ENCODE results near the gene TMEM132C. TPM values are rescaled to one million over a fixed set of nuclear protein-coding genes. Genes with fewer than 3 reads are reported as not detected.

TMEM132C gene
- total RNA-seq, 2 donors from 2014 or later = 0.26 to 0.33 TPM

GRCh38 chr12:128705140-128705539 lies 438.2 kb downstream of the TMEM132C start:
- 88 to 93% methylated on average over 26 of the region's 26 CpGs for WGBS, 2 experiments (ENCODE audit: insufficient coverage in 1 of 2, insufficient read length in 1 of 2)
- no peaks in the 10 kb centered on the region for H3K36me3 ChIP-seq (ENCODE audit: control insufficient read depth, insufficient read depth, low read length)
- no peaks in the 10 kb centered on the region for H3K27me3 ChIP-seq (ENCODE audit: control insufficient read depth, insufficient read depth, low read length, poor library complexity, severe bottlenecking)
- no peak for DNase-seq
- no peaks in the 10 kb centered on the region for H3K4me1 ChIP-seq (ENCODE audit: control insufficient read depth, insufficient read depth, low read length)
- no peak overlapping the region for H3K4me3 ChIP-seq (ENCODE audit: low read length)
- Mint-ChIP-seq H3K27me3 (ENCODE audit: insufficient read depth) (no peaks in the 10 kb centered on the region), H3K4me1 (peaks cover 5% of the 10 kb centered on the region), H3K36me3 (ENCODE audit: low read depth) (no peaks in the 10 kb centered on the region), H3K27ac (no peak overlapping the region), H3K9me3 (no peaks in the 10 kb centered on the region), H3K4me3 (no peak overlapping the region)
- TF ChIP-seq CTCF (conservative IDR thresholded peaks at IDR 0.05) = no peak
- H3K9ac ChIP-seq (ENCODE audit: extremely low read depth, low read length, poor library complexity, severe bottlenecking) = no peak overlapping the region
- H3K9me3 ChIP-seq (ENCODE audit: control insufficient read depth, low read length) = no peaks in the 10 kb centered on the region
- H3K27ac ChIP-seq (ENCODE audit: low read depth, low read length) = no peak overlapping the region

- DNase-seq = peak; percentile 77
- 86 to 100% methylated on average over 4 to 8 of the region's 8 CpGs for WGBS, 2 experiments (ENCODE audit: insufficient coverage in 1 of 2, insufficient read length in 1 of 2)
- H3K9me3 Mint-ChIP-seq = no peaks in the 10 kb centered on the region
- Histone ChIP-seq H3K9ac (ENCODE audit: extremely low read depth, low read length, poor library complexity, severe bottlenecking) (no peak overlapping the region), H3K36me3 (ENCODE audit: control insufficient read depth, insufficient read depth, low read length) (no peaks in the 10 kb centered on the region), H3K27ac (ENCODE audit: low read depth, low read length) (no peak overlapping the region), H3K4me3 (ENCODE audit: low read length) (no peak overlapping the region), H3K27me3 (ENCODE audit: control insufficient read depth, insufficient read depth, low read length, poor library complexity, severe bottlenecking) (no peaks in the 10 kb centered on the region), H3K4me1 (ENCODE audit: control insufficient read depth, insufficient read depth, low read length) (no peaks in the 10 kb centered on the region), H3K9me3 (ENCODE audit: control insufficient read depth, low read length) (no peaks in the 10 kb centered on the region)
- peak; percentile 63 for TF ChIP-seq CTCF (conservative IDR thresholded peaks at IDR 0.05)
- H3K4me1 Mint-ChIP-seq = peaks cover 3% of the 10 kb centered on the region
- H3K36me3 Mint-ChIP-seq (ENCODE audit: low read depth) = no peaks in the 10 kb centered on the region
- H3K4me3 Mint-ChIP-seq = no peak overlapping the region
- no peaks in the 10 kb centered on the region for H3K27me3 Mint-ChIP-seq (ENCODE audit: insufficient read depth)
- H3K27ac Mint-ChIP-seq = no peak overlapping the region
Observed at GRCh38 chr12:128707488-128707887, 440.5 kb downstream of the TMEM132C start.

- no peak for TF ChIP-seq CTCF (conservative IDR thresholded peaks at IDR 0.05)
- no peak overlapping the region for H3K9ac ChIP-seq (ENCODE audit: extremely low read depth, low read length, poor library complexity, severe bottlenecking)
- Mint-ChIP-seq H3K27me3 (ENCODE audit: insufficient read depth) (peaks cover 3% of the 10 kb centered on the region), H3K27ac (no peak overlapping the region), H3K36me3 (ENCODE audit: low read depth) (no peaks in the 10 kb centered on the region), H3K4me1 (no peaks in the 10 kb centered on the region), H3K4me3 (no peak overlapping the region), H3K9me3 (no peaks in the 10 kb centered on the region)
- H3K9me3 ChIP-seq (ENCODE audit: control insufficient read depth, low read length) = no peaks in the 10 kb centered on the region
- WGBS, 2 experiments (ENCODE audit: insufficient coverage in 1 of 2, insufficient read length in 1 of 2) = 89 to 100% methylated on average over 5 to 6 of the region's 6 CpGs
- H3K27me3 ChIP-seq (ENCODE audit: control insufficient read depth, insufficient read depth, low read length, poor library complexity, severe bottlenecking) = no peaks in the 10 kb centered on the region
- H3K36me3 ChIP-seq (ENCODE audit: control insufficient read depth, insufficient read depth, low read length) = no peaks in the 10 kb centered on the region
- H3K4me1 ChIP-seq (ENCODE audit: control insufficient read depth, insufficient read depth, low read length) = no peaks in the 10 kb centered on the region
- H3K4me3 ChIP-seq (ENCODE audit: low read length) = no peak overlapping the region
- DNase-seq = no peak
- H3K27ac ChIP-seq (ENCODE audit: low read depth, low read length) = no peak overlapping the region
Observed at GRCh38 chr12:128708789-128709188, 441.8 kb downstream of the TMEM132C start.
